Activated T-cell treated with anti-CD3 and anti-CD28 coated beads for 4 hours (primary cell): ENCODE measurements around the gene CFAP410.
A peak's percentile ranks its signal among the peaks of the same experiment; 100 is the strongest.
"Not testable (repeated sequence)": the region's sequence is repeated elsewhere in the genome, so short reads cannot be mapped to it uniquely, and the experiment has no call there.

Experiments
- DNase-seq: peaks from one replicate; pipeline ENCODE4 v3.0.0-alpha.2; 2020

The CFAP410 gene

DNA sequence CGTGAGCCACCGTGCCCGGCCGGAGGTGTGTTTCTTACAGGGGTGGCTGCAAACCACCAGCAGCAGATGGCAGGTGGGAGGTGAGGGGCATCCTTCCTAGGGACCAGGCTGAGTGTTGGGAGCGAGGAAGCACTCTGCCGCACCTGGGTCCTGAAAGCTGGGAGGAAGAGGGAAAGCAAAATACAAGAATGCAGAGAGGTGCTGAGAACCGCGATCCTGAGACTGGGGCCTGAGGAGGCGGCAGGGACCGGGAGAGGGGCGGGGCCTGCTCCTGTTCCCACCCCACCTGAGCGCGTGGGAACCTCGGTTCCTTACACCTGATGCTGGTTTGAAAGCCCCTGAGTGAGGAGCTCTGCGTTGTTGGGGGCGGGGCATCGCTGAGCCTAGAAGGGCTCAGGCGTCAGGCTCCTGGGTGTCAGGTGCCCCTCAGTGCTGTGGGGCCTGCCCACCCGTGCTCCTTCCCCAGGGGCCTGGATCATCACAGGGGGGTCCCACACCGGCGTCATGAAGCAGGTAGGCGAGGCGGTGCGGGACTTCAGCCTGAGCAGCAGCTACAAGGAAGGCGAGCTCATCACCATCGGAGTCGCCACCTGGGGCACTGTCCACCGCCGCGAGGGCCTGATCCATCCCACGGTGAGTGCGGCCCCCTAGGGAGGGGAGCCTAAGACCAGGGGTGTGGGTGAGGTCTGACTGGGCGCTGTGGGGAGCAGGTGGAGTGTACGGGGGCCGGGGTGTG lies 29.7 kb upstream of the CFAP410 start:
- DNase-seq = no peak

DNA sequence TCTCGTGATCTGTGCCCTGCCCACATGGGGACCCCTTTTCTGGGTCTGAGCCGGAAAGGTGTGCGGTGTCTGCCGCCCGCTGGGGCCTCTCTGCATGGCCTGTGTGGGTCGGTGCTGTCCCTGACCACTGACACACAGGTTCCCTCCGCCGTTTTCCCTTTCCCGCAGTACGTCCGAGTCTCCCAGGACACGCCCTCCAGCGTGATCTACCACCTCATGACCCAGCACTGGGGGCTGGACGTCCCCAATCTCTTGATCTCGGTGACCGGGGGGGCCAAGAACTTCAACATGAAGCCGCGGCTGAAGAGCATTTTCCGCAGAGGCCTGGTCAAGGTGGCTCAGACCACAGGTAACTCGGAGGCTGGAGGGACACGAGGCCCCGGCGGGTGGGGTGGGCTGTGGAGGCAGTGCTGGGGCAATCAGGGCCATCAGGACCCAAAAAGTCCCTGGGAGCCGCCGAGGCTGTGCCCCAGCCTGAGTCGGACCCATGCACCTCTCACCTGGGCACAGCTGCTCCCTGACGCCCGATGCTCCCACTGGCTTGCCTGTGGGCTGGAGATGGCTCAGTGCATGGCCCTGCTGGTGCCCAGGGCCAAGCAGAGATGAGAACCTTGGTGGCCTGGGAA lies 27.5 kb upstream of the CFAP410 start:
- DNase-seq = no peak

DNA sequence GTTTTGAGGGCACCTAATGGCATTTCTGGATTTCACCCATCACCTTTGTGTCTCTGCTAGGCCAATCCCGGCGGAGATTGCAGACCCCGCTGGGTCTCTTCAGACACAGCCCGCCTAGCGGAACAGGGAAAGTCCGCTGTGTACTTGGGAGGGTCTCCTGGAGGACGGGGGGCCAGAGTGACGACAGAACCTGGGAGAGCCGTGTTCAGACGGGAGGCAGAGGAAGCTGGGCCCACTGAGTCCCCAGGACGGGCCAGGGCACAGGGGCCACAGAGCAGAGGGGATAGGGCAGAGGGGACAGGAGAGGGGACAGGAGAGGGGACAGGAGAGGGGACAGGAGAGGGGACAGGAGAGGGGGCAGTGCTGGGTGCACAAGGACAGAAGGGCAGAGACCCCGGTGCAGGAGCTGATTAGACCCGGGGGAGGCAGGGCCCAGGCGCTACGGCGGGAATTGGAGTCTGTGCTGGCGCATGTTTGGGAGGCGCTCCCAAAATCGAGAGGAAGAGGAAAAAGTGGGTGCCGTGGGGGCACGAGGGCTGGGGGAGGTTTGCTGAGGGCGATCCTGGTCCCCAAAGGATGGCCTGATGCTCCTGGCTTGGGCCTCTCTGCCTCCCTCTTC lies 26.9 kb upstream of the CFAP410 start:
- DNase-seq = no peak

DNA sequence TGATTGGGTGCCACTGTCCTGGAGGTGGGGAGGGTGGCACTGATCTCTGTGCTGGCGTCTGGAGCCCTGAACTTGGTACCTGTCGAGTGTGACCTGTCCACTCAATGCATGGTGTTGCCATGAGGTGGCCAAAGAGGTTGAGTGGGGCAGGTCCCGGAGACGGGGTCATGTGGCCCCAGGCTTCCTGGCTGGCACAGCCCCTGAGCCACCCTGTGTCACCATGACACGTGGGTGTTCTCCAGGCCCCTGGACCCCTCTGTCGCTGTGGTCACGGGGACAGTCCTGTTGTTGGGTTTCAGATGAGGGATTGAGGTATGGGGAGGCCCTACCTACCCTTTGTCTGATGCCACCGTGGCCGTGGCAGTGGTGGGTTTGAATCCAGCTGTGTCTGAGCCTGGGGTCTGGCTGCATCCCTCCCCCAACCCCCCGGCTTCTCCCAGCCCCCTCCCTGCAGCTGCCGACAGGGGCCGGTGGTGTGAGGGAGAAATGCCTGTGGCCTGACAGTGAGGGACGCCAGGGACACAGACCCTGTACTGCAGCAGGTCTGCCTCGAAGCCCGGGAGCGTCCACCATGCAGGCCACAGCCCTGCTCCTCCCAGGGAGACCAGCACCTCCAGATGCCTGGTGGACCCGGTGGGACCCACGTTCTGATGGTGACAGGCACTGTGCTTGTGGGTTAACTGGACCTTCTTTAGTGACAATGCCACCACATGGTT lies 26.2 kb upstream of the CFAP410 start:
- DNase-seq = no peak

DNA sequence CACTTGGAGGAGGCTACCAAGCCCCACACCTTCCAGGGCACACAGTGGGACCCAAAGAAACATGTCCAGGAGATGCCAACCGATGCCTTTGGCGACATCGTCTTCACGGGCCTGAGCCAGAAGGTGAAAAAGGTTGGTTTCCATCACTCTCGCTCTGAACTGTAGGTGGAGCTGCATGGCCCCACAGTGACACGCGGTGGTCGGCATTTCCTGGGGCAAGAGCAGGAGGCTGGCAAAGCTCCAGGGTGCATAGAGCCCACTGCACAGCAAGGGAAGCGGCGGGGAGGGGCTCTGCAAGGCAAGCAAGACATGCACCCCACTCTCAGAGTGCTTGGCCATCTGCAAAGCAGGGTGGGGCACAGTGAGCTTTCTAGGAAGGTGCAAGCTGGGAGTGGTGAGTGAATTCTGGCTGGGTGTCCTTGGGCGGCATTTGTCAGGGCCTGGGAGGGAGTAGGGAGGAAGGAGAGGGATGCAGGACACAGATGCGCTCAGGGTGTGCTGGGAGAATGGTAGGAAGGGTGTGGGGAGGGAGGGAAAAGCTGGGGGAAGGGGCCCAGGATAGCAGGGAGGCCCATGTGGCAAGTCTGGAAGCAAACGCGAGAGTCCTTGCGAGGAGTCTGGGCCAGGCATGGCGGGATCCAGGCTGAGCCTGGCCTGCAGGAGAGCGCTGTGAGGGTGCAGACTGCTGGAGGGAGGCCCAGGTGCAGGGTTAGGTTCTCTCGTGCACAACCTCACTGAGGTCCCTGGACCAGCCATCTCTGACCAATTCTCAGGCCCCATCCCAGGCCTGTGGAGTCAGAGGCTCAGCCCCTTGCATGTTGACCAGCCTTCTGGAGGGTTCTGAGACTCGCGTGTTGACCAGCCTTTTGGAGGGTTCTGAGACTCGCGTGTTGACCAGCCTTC lies 25.2 kb upstream of the CFAP410 start:
- DNase-seq = no peak

DNA sequence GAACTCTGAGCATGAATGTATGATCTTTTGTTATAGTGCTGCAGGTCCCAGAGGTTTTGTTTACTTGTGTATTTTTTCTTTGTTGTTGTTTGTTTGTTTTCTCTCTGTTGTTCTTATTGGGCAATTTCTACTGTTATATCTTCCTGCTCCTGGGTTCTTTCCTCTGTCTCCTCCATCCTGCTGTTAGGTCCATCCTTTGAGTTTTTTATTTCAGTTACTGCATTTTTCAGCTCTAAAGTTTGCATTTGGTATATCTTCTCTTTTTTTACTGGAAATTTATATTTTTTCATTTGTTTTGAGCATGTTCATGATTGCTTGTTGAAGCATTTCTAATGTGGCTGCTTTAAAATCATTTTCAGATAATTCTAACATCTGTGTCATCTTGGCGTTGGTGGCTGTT lies 24.1 kb upstream of the CFAP410 start:
- no peak for DNase-seq

DNA sequence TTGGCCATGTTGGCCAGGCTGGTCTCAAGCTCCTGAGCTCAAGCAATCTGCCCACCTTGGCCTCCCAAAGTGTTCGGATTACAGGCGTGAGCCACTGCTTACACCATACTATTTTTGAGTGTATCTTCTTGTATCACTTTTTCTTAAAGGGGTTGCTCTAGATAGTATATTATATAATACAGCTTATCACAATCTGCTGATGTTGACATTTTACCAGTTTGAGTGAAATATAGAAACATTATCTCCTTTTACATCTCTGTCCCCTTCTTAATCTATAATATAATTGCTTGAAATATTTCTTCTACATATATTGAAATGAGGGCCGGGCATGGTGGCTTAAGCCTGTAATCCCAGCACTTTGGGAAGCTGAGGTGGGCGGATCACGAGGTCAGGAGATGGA lies 22.7 kb upstream of the CFAP410 start:
- DNase-seq = not testable (repeated sequence)

DNA sequence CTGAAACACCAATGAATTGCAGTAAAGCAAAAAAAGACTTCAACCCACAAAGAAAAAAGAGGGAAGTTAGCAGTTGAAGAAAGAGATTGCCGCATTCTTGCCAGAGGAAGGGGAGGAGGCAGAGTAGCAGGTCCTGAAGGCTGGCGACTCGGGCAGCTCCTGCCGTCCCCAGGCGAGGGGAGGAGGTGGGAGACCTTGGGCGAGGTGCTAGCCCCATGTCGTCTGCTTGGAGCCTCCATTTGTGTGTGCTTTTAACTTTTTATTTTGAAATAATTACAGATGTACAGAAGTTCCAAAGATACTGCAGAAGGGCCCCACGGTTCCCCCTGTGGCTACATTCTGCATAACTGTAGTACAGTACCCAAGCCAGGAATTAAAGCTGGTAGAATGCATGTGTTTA lies 21.0 kb upstream of the CFAP410 start:
- DNase-seq = no peak

DNA sequence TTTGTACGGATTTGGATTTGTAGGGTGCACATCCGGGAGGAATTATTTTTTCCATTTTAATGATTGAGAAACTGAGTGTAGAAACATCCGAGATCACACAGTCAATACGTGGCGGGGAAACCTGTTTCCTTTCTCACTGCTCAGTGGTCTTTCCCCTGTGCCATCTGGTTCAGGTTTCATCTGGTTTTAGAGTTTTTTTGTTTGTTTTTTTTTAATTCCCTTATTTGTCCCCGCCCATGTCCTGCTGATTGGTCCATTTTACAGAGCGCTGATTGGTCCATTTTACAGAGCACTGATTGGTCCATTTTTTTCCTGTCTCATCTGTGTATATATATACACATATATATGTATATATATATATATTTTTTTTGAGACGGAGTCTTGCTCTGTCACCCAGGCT lies 20.2 kb upstream of the CFAP410 start:
- DNase-seq = no peak

DNA sequence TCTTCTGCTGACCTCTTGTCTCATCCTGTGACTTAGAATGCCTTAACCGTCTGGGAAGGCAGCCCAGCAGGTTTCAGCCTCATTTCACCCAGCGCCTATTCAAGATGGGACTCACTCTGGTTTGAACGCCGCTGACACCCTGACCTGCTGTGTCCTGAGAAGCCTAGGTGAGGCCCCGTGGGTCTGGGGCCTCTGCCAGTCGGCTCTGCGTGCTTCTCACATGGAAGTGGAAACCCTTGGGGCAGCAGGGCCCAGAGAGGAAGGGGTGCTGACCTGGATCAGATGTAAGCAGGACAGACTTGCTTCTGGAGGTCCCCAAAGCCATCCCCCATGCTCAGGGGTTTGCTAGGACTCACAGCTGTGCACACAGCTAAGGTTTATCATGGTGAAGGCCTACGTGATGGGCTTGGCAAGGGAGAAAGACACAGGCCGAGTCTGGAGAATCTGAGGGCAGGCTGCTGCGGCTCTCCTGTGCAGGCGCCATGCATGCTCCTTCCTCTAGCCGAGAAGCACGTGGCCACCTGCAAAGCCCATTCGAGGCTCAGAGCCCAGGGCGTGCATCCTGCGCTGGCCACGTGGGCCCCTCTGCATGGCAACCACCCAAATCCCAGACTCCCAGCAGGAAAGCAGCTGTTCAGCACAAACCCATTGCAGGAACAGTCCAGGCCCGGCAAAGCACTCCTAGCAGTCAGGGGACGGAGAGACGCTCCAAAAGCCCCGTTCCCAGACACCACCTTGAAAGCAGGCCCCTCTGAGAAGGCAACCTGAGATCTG lies 18.1 kb upstream of the CFAP410 start:
- DNase-seq = no peak

DNA sequence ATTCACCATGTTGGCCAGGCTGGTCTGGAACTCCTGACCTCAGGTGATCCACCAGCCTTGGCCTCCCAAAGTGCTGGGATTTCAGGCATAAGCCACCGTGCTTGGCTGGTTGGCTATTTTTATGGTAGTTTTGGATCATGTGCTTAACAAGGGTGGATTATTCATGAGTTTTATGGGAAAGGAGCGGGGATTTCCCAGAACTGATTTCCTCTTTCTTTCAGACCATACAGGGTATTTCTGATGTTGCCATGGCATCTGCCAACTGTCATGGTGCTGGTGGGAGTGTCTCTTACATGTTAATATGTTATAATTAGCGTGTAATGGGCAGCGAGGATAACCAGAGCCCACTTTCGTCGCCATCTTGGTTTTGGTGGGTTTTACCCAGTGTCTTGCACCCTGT lies 17.4 kb upstream of the CFAP410 start:
- no peak for DNase-seq

DNA sequence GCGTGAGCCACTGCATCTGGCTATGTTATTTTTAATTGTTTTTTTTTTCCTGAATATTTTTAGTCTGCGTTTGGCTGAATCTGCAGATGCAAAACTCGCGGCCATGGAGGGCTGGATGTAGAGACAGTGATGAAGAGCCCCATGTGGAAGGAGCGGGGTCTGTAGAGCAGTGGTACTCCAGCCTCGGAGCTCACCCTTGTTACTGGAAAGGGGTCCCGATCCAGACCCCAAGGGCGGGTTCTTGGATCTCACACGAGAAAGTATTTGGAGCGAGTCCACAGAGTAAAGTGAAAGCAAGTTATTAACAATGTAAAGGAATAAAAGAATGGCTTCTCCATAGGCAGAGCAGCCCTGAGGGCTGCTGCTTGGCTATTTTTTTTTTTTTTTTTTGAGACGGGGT lies 17.0 kb upstream of the CFAP410 start:
- DNase-seq = no peak

DNA sequence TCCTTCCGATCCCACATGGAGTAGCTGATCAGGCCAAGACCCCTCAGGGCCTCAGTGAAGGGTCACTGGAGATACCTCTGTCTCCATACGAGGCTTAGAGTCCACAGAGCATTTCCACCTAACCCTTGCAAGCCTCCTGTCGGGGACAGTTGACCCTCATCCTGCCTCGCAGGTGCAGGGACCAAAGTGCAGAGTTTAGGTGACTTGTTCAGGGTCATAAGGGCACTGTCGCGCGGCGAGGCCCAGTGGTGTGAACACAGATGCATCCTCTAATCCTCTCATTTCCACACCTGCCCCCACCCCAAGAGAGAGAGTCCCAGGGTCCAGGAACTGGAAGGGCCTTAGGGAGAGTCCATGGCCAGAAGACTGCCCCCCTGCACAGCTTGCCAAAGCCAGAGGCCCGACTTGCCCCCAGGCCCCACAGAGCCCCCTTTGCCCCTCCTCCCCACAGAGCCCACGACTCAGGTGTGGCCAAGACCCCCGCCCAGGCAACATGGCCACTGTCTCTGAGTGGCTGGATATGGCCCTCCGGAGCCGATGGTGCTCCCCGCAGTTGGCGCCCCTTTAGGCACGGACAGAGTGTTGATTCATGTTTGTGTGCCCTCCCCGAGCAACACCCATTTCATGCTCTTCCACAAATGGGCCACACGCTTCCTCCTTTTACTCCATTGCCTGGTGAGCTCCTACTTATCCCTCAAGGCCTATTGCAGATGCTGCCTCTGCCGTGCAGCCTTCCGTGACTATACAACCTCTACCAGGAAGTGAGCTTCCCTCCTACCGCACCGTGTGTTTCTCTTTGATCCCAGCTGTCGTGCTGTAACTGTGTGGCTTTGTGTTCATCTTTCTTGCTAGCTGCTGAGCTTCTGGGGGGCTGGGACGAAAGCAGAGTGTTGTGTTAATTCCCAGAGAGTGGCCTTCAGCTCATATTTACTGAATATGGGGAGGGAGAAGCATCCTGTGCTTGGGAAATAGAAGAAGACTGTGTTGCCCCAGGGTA lies 15.9 kb upstream of the CFAP410 start:
- DNase-seq = no peak

DNA sequence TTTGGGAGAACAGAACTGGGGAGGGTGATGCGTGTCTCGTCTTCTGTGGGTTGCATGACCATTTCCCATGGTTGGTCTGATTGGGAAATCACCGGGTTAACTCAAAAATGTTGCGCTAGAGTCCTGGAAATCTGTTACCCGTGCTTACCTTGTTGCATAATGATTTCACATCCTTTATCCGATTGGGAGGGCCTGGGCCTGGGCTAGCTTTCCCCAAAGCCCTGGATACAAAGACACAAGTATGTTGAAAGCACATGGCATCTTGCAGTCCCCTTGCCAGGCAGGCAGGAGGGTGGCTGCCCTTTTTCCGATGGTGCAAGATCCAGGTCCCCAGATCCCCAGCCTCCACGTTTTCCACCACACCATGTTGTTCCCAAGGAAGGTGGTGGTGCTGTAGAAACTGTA lies 14.8 kb upstream of the CFAP410 start:
- DNase-seq = no peak

DNA sequence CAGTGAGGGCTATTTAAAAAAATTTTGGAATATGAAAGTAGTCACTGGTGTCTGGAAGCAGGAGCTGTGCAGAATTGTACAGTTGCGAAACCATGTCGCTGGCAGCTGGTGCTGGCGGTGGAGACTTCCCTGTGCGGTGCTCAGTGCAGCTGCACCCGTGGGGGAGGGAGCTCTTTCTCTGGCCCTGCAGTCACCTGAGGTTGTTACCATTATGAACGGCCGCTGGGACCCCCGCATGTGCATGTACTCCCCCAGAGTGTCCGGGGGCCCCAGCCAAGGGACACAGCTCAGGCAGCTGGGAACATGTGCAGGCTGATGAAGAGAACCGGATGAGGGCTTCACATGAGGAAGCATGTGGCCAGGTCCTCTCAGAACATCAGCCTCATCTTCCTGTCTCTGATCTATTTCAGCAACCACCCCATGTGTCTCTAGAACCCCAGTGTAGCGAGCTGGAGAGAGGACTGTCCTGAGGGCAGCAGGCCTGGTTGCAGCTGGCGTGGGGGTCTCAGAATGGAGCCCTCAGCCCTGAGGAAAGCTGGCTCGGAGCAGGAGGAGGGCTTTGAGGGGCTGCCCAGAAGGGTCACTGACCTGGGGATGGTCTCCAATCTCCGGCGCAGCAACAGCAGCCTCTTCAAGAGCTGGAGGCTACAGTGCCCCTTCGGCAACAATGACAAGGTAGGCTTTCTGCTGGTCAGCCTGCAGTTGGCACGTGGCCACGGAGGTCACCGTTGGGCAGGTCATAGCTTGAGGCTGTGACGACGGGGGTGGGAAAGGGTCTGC lies 14.2 kb upstream of the CFAP410 start, which contains the start of gene TRPM2:
TRPM2 (plus strand) TSS at position 431 of the 780 bp plus-strand sequence; CDS start at position 511, 80 bp downstream.
- DNase-seq = peak; percentile 14

DNA sequence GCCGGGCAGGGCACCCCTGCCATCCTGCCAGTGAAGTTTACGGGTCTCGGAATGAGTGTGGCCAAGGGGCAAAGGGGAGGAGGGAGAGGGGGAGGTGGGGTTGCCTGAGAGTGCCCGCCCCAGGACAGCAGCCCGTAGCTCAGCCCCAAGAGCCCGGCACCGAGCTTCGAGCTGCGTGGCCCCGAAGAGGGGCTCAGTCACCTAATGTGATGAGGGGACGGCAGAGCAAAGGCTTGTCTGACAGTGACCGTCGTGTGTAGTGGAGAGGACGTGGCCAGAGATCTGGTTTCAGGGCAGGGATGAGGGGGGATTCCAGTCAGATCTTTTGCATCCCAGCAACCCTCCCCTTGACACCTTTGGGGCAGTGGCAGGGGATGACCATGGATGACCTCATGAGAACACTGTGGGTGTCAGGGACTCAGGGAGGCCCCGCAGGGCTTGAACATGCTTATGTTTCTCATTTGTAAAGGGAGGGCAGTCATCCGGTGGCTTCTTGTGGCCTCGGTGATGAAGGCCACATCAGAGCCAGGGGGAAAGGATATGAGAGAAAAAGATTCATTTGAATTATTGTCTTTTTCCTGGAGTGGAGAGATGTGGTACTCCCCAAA lies 13.2 kb upstream of the CFAP410 start:
- DNase-seq = no peak

DNA sequence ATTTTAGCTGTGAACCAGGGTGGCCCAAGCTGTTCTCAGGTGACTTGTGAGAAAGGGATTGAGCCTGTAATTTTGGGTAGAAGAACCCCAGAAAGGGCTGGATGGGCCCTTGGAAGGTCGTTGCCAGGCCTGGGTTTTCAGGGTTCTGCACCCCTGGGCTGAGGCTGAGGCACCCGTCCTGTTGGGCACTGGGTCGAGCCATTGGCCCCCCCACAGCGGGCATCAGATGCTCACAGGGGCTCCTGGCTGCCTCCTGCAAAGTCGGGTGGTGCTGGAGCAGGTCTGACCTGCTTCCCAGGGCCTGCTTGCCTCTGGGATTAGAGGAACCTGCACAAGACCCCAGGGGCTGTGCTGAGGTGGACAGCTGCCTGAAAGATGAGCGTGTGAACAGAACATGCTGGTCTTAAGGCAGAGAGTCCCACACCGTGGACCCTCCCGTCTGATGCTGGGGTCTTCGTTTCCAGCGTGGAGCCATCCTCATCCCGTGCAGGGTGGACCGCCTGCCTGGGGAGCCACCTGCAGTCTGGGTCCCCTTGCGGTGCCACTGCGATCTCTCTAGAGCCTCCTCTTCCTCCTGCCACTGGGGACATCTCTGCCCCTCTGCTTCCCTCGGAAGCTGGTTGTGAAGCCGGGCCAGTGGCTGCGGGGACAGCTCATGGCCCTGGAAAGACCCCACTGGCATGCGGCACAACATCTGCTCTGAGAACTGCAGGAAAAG lies 12.5 kb upstream of the CFAP410 start:
- DNase-seq = no peak

DNA sequence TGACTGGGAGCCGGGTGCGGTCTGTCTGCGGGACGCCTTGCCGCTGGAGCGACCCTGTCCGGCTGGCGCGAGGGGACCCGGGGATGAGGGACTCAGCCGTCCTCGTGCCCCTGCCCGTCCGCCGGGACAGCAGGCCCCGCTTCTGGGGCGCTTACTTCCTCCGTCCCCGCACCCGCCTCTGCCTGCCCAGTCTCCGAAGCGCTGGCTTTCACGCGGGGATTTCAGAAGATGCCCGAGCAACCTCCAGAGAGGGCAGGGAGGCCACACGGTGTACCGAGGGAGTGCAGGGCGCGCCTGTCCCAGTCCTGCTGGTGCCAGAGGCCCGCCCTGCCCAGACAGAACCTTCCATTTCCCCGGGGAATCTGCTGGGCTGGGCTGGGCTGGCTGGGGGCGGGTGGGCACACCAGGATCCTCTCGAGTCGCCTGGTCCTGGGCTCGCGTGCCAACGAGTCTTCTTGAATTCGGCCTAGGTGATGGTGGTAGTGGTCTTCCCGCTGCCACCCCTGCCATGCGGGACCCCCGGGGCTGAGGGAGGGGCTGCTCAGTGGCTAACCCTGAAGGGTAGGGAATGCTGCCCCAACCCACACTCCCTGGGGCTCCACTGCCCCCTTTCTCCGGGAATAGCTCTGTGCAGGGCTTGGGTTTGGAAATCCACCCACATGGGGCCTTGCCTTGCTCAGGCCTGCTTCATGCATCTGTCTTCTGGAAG lies 11.7 kb upstream of the CFAP410 start:
- no peak for DNase-seq
